DOHH2 (cell line): ENCODE results near the gene PTPN3.

ENCODE experiments used
- CTCF ChIP-seq: fragments of 200-600 bp; sonication (generic); IDR thresholded peaks from one replicate; pipeline ENCODE4 v1.5.1; 2014; ENCODE audit warnings: antibody characterized with exemption, mild to moderate bottlenecking, low read depth, low read length; ENCODE audit not compliant: poor library complexity, severe bottlenecking
- EZH2phosphoT487 ChIP-seq: fragments of 200-600 bp; sonication (generic); IDR thresholded peaks from 2 replicates; pipeline ENCODE4 v1.6.1; 2017; ENCODE audit warnings: borderline replicate concordance, mild to moderate bottlenecking, antibody characterized with exemption, low read length, moderate library complexity, mixed read lengths

- TF ChIP-seq CTCF: no peak
- TF ChIP-seq EZH2phosphoT487: no peak
These were observed 1.7 kb upstream of the PTPN3 start for GRCh38 chr9:109499631-109500410.
